Measurements from ENCODE around the gene NOX4. TPM values are rescaled to one million over a fixed set of nuclear protein-coding genes. Genes with fewer than 3 reads are reported as not detected.

NOX4 gene
- total and polyA plus RNA-seq, 9 donors, result 0.78 to 5.0 (median 1.6) TPM

GRCh38 chr11:89516496-89516895, 25.3 kb upstream of the NOX4 start:
- H3K27me3 ChIP-seq, result no peaks in the 10 kb centered on the region
- no peak overlapping the region for H3K4me3 ChIP-seq
- no peak overlapping the region for H3K27ac ChIP-seq
- DNase-seq, result no peak
- no peak for TF ChIP-seq POLR2A (IDR thresholded peaks at IDR 0.05)
- no peak for TF ChIP-seq CTCF (IDR thresholded peaks at IDR 0.05)
- no peak for TF ChIP-seq EP300 (IDR thresholded peaks at IDR 0.05)
- no peaks in the 10 kb centered on the region for H3K36me3 ChIP-seq
- 7 to 20% (median 19%) methylated on average over 2 of the region's 2 CpGs for WGBS, 3 donors
- intact Hi-C loops (cut with DNase I), result no loop called here
- no peaks in the 10 kb centered on the region for H3K4me1 ChIP-seq (ENCODE audit: insufficient read depth)
- H3K9me3 ChIP-seq, result no peaks in the 10 kb centered on the region

- no peaks in the 10 kb centered on the region for H3K27me3 ChIP-seq
- no peak for DNase-seq
- no peak overlapping the region for H3K27ac ChIP-seq
- H3K9me3 ChIP-seq, result no peaks in the 10 kb centered on the region
- intact Hi-C loops (cut with DNase I), result no loop called here
- H3K4me3 ChIP-seq, result no peak overlapping the region
- H3K4me1 ChIP-seq (ENCODE audit: insufficient read depth), result no peaks in the 10 kb centered on the region
- H3K36me3 ChIP-seq, result no peaks in the 10 kb centered on the region
- TF ChIP-seq CTCF (IDR thresholded peaks at IDR 0.05), result no peak
- TF ChIP-seq POLR2A (IDR thresholded peaks at IDR 0.05), result no peak
- 89 to 94% (median 92%) methylated on average over 5 of the region's 5 CpGs for WGBS, 3 donors
These were observed 17.4 kb upstream of the NOX4 start for GRCh38 chr11:89508544-89508943.

DNA sequence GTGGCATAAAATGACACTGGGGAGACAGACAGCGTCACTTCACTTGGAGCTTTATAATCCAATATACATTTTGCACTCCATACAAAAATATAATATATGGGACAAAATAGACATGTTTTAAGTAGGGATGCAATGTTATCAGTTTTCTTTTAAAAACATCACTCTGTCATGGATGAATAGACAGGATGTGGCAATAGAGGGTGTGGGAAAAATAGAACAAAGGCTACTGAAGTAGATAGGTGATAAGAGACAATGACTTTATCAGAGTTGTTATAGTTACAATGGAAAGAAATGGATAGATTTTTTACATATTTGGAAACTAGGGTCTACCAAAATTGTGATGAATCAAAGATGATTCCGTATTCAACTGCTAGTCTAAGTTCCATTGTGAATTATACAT, 13.1 kb upstream of the NOX4 start:
- H3K27ac ChIP-seq, result no peak overlapping the region
- intact Hi-C loops (cut with DNase I), result no loop called here
- H3K9me3 ChIP-seq, result no peaks in the 10 kb centered on the region
- H3K4me3 ChIP-seq, result no peak overlapping the region
- 89 to 96% (median 95%) methylated on average over 2 of the region's 2 CpGs for WGBS, 3 donors
- H3K27me3 ChIP-seq, result no peaks in the 10 kb centered on the region
- no peaks in the 10 kb centered on the region for H3K36me3 ChIP-seq
- TF ChIP-seq CTCF (IDR thresholded peaks at IDR 0.05) (no peak), POLR2A (IDR thresholded peaks at IDR 0.05) (no peak), EP300 (IDR thresholded peaks at IDR 0.05) (no peak)
- DNase-seq, result no peak
- no peaks in the 10 kb centered on the region for H3K4me1 ChIP-seq (ENCODE audit: insufficient read depth)

GRCh38 chr11:89503422-89503821, 12.2 kb upstream of the NOX4 start:
- Histone ChIP-seq H3K4me3 (no peak overlapping the region), H3K9me3 (no peaks in the 10 kb centered on the region), H3K4me1 (ENCODE audit: insufficient read depth) (no peaks in the 10 kb centered on the region), H3K36me3 (no peaks in the 10 kb centered on the region), H3K27ac (no peak overlapping the region), H3K27me3 (no peaks in the 10 kb centered on the region)
- TF ChIP-seq POLR2A (IDR thresholded peaks at IDR 0.05) (no peak), EP300 (IDR thresholded peaks at IDR 0.05) (no peak), CTCF (IDR thresholded peaks at IDR 0.05) (no peak)
- no peak for DNase-seq
- intact Hi-C loops (cut with DNase I), result no loop called here
- WGBS, 3 donors, result 80 to 89% (median 88%) methylated on average over 2 of the region's 2 CpGs

- H3K9me3 ChIP-seq, result no peaks in the 10 kb centered on the region
- H3K36me3 ChIP-seq, result no peaks in the 10 kb centered on the region
- H3K27ac ChIP-seq, result no peak overlapping the region
- no peak for DNase-seq
- H3K4me3 ChIP-seq, result no peak overlapping the region
- no peaks in the 10 kb centered on the region for H3K27me3 ChIP-seq
- intact Hi-C loops (cut with DNase I), result no loop called here
- TF ChIP-seq POLR2A (IDR thresholded peaks at IDR 0.05) (no peak), CTCF (IDR thresholded peaks at IDR 0.05) (no peak), EP300 (IDR thresholded peaks at IDR 0.05) (no peak)
- no peaks in the 10 kb centered on the region for H3K4me1 ChIP-seq (ENCODE audit: insufficient read depth)
- 88 to 93% (median 88%) methylated on average over 2 of the region's 2 CpGs for WGBS, 3 donors
These were observed 11.1 kb upstream of the NOX4 start for GRCh38 chr11:89502301-89502700.
